ENCODE measurements around the gene B3GAT2.

The B3GAT2 gene, protein sequence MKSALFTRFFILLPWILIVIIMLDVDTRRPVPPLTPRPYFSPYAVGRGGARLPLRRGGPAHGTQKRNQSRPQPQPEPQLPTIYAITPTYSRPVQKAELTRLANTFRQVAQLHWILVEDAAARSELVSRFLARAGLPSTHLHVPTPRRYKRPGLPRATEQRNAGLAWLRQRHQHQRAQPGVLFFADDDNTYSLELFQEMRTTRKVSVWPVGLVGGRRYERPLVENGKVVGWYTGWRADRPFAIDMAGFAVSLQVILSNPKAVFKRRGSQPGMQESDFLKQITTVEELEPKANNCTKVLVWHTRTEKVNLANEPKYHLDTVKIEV

DNA sequence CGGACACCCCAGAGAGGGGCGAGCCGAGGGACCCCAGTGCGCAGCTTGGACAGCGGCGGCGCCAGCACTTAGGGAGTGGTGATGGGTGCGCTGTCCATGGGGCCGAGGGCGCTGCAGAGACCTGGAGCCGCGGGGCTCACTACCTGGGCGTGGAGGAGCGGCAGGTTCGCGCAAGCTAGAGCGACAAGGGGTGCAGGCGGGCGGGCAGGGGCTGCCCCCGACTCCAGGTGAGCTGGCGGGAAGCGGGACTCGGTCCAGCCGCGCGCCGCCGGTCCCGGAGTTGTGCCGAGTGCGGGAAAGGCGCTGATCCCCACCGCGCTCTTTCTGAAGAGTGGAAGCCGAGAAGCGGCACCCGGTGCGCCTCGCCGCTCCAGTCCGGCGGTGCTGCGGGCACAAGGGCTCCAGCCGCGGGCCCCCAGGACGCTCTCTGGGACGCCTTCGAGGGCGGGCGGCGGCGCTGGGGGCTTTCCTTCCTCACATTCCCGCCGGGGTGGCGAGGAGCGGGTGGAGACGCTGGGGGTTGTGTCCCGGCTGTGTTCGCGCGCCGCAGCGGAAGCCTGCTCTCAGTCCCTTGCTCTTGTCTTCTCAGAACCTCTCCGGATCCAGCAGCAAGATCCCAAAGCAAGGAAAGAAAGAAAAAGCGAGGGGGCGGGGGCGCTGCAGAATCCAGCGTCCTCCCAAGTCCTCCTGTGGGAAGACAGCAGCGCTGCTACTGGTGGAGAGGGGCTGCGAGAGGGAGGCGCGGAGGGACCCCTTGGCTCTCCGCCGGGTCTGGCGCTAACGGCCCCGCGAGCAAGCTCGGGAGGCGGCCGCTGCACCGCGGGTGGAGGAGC, at the start of gene B3GAT2:
Gene B3GAT2, minus strand, starts transcription at position 610 of the 833 bp plus-strand sequence. CDS start 631 bp downstream, outside the sequence.
- DNase-seq (ENCODE audit: extremely low spot score), result peak; percentile 20

DNA sequence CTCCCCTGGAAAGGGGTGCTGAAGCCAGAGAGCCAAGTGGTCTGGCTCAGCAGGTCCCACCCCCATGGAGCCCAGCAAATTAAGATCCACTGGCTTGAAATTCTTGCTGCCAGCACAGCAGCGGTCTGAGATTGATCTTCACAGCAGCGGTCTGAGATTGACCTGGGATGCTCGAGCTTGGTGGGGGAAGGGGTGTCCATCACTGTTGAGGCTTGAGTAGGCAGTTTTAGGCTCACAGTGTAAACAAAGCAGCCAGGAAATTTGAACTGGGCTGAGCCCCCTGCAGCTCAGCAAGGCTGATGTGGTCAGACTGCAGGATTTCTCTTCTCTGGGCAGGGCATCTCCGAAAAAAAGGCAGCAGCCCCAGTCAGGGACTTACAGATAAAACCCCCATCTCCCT, 41.3 kb upstream of the B3GAT2 start:
- TF ChIP-seq, protein P1, sequence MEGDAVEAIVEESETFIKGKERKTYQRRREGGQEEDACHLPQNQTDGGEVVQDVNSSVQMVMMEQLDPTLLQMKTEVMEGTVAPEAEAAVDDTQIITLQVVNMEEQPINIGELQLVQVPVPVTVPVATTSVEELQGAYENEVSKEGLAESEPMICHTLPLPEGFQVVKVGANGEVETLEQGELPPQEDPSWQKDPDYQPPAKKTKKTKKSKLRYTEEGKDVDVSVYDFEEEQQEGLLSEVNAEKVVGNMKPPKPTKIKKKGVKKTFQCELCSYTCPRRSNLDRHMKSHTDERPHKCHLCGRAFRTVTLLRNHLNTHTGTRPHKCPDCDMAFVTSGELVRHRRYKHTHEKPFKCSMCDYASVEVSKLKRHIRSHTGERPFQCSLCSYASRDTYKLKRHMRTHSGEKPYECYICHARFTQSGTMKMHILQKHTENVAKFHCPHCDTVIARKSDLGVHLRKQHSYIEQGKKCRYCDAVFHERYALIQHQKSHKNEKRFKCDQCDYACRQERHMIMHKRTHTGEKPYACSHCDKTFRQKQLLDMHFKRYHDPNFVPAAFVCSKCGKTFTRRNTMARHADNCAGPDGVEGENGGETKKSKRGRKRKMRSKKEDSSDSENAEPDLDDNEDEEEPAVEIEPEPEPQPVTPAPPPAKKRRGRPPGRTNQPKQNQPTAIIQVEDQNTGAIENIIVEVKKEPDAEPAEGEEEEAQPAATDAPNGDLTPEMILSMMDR (IDR thresholded peaks at IDR 0.05; ENCODE audit: control extremely low read depth, extremely low read depth, low read depth, missing control alignments), result no peak
- ChIA-PET CTCF (interaction anchor here (1.7 kb wide), 1 partner anchor 12 kb away, joined by 6 read pairs; no protein-coding TSS in a partner anchor), POLR2A (no interaction called here)
- DNase-seq (ENCODE audit: extremely low spot score), result no peak

More for the DNA sequence above, at the start of gene B3GAT2:
- TF ChIP-seq, protein P1 (IDR thresholded peaks at IDR 0.05; ENCODE audit: control extremely low read depth, extremely low read depth, low read depth, missing control alignments), result no peak
- ChIA-PET POLR2A (no interaction called here), CTCF (interaction anchor here (0.7 to 3.8 kb wide), 38 partner anchors 9 to 818 kb away, joined by 3 to 56 read pairs (median 5); partner anchors contain the start of gene COL9A1)

DNA sequence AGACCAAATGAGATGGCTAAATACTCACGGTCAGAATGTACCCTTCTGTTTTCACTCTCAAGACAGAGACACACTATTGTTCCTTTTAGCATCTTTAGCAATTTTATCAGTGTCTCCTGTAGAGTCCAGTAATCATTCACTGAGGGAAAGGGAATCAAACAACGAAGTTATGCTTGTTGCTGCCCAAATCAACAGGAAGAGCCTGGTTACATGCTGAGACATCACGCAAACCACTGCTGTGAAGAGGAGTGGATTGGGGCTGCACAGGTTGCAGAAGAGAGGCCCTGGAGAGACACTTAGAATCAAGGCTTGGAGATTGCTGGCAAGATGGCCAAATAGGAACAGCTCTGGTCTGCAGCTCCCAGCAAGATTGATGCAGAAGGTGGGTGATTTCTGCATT, 40.5 kb upstream of the B3GAT2 start:
- CTCF ChIA-PET, result interaction anchor here (1.7 kb wide), 1 partner anchor 13 kb away, joined by 6 read pairs; no protein-coding TSS in a partner anchor
- POLR2A ChIA-PET, result no interaction called here
- DNase-seq (ENCODE audit: extremely low spot score), result no peak
- TF ChIP-seq, protein P1 (IDR thresholded peaks at IDR 0.05; ENCODE audit: control extremely low read depth, extremely low read depth, low read depth, missing control alignments), result no peak

DNA sequence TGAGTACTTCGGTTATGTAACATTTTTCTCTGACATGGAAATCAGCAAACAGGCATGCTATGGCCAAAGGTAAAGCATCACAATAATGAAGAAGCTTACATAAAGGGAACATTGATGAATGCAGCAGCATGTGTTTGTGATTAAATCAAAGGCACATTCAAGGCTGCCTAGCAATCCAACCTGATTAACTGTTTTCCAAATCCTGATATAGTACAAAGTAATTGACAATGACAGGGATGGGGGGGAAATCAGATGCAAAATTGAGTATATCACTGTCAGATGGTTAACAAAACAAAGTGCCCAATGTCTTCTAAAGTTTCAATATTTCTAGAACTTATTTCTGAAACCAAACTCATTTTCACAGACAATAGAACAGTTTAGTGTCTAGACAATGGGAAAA, 39.2 kb upstream of the B3GAT2 start:
- TF ChIP-seq, protein P1 (IDR thresholded peaks at IDR 0.05; ENCODE audit: control extremely low read depth, extremely low read depth, low read depth, missing control alignments), result no peak
- CTCF ChIA-PET, result no interaction called here
- no peak for DNase-seq (ENCODE audit: extremely low spot score)
- POLR2A ChIA-PET, result no interaction called here

DNA sequence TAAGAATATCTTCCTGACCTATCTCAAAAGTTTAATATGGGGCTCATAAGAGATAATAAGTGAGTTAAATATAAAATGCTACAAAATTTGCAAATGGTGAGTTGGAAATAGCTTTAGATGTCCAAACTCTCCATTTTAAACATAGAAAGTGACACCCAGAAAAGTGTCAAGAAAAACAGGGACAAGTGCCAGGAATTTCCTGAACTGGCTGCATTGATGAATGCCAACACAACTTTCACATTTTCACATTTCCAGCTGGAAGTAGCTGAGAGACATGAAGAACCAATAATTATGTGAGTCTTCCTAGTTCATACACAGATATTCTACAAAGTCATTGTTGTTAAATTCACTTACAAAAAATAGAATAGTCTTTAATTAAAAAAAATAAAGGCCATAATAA, 38.6 kb upstream of the B3GAT2 start:
- CTCF ChIA-PET, result interaction anchor here (1.1 to 2.6 kb wide), 3 partner anchors 15 to 685 kb away, joined by 3 to 8 read pairs (median 6); partner anchors contain the start of gene B3GAT2
- no peak for DNase-seq (ENCODE audit: extremely low spot score)
- POLR2A ChIA-PET, result no interaction called here
- TF ChIP-seq, protein P1 (IDR thresholded peaks at IDR 0.05; ENCODE audit: control extremely low read depth, extremely low read depth, low read depth, missing control alignments), result no peak

DNA sequence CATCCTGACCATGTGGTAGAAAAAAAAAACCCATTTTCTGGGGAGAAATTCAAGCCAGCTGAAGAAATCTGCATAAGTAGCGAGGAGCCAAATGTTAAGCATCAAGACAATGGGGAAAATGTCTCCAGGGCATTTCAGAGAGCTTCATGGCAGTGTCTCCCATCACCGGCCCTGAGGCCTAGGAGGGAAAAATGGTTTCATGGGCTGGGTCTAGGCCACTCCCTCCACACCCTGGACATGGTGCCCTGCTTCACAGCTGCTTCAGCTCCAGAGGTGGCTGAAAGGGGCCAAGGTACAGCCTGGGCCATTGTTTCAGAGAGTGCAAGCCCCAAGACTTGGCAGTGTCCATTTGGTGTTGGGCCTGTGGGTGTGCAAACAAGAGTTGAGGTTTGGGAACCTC, 34.4 kb upstream of the B3GAT2 start:
- TF ChIP-seq, protein P1 (IDR thresholded peaks at IDR 0.05; ENCODE audit: control extremely low read depth, extremely low read depth, low read depth, missing control alignments), result no peak
- DNase-seq (ENCODE audit: extremely low spot score), result no peak
- ChIA-PET CTCF (no interaction called here), POLR2A (no interaction called here)
